GM19468 (cell line): ENCODE data around the gene VIPAS39.
"Not testable (repeated sequence)": the region's sequence is repeated elsewhere in the genome, so short reads cannot be mapped to it uniquely, and the experiment has no call there.

Experiments used
- ATAC-seq: cut with Tn5 transposase; IDR thresholded peaks from one replicate; pipeline ENCODE4 v1.9.1; 2021; ENCODE audit warnings: mild to moderate bottlenecking, moderate library complexity, moderate number of reproducible peaks; ENCODE audit not compliant: unreplicated experiment; ENCODE audit errors: extremely low read depth

VIPAS39 gene

GRCh38 chr14:77473921-77474320 lies 16.5 kb upstream of the VIPAS39 start:
- no peak for ATAC-seq

- no peak for ATAC-seq
Observed at GRCh38 chr14:77470224-77470870, 12.9 kb upstream of the VIPAS39 start.

GRCh38 chr14:77469539-77469938 lies 12.1 kb upstream of the VIPAS39 start:
- ATAC-seq = no peak

GRCh38 chr14:77469067-77469505 lies 11.7 kb upstream of the VIPAS39 start:
- no peak for ATAC-seq

GRCh38 chr14:77467801-77468200 lies 10.4 kb upstream of the VIPAS39 start:
- no peak for ATAC-seq

- no peak for ATAC-seq
Observed at GRCh38 chr14:77459072-77459723, 1.8 kb upstream of the VIPAS39 start.

- ATAC-seq = no peak
Observed at GRCh38 chr14:77458249-77458950, 999 bp upstream of the VIPAS39 start.

- ATAC-seq = no peak
Observed at GRCh38 chr14:77457115-77457521, 283 bp downstream of the VIPAS39 start.

GRCh38 chr14:77455966-77456640 lies 1.3 kb downstream of the VIPAS39 start:
- no peak for ATAC-seq

GRCh38 chr14:77442196-77442595 lies 15.2 kb downstream of the VIPAS39 start:
- no peak for ATAC-seq

- no peak for ATAC-seq
Observed at GRCh38 chr14:77439861-77440260, 17.5 kb downstream of the VIPAS39 start.

- ATAC-seq = no peak
Observed at GRCh38 chr14:77438596-77438995, 18.8 kb downstream of the VIPAS39 start.

- ATAC-seq = no peak
Observed at GRCh38 chr14:77436042-77436441, 21.4 kb downstream of the VIPAS39 start.

GRCh38 chr14:77426396-77426795 lies 31.0 kb downstream of the VIPAS39 start:
- ATAC-seq = no peak

- ATAC-seq = no peak
Observed at GRCh38 chr14:77424862-77425261, 32.5 kb downstream of the VIPAS39 start.

- ATAC-seq = no peak
Observed at GRCh38 chr14:77423423-77423822, 34.0 kb downstream of the VIPAS39 start, which contains the start of gene NOXRED1. Gene NOXRED1, minus strand, starts transcription at chr14:77423523. Its CDS starts 634 bp downstream, at chr14:77422889.

- ATAC-seq = no peak
Observed at GRCh38 chr14:77421201-77421600, 36.2 kb downstream of the VIPAS39 start.

GRCh38 chr14:77416836-77417235 lies 40.6 kb downstream of the VIPAS39 start:
- ATAC-seq = no peak

GRCh38 chr14:77416098-77416497 lies 41.3 kb downstream of the VIPAS39 start:
- not testable (repeated sequence) for ATAC-seq

GRCh38 chr14:77415403-77416030 lies 41.9 kb downstream of the VIPAS39 start:
- not testable (repeated sequence) for ATAC-seq
